Fibroblast of lung (primary cell): Measurements from ENCODE around the gene SLC35B1. TPM values are rescaled to one million over a fixed set of nuclear protein-coding genes. Genes with fewer than 3 reads are reported as not detected.
A peak's percentile ranks its signal among the peaks of the same experiment; 100 is the strongest.

Experiments used
- DNase-seq, 2 donors: peaks; one replicate each; pipeline versions ENCODE4 v3.0.0 to v3.0.0-alpha.2; 2010; ENCODE audit warnings: low read depth in 2 of 2
- H2AFZ ChIP-seq: 2 replicates; pipeline ENCODE4 v1.5.1; 2012; ENCODE audit warnings: low read length, control low read depth, inconsistent platforms
- H3K27ac ChIP-seq: 2 replicates; pipeline ENCODE4 v1.5.1; 2011; ENCODE audit warnings: low read length, control low read depth; ENCODE audit not compliant: insufficient read depth
- H3K27me3 ChIP-seq: 2 replicates; pipeline ENCODE4 v1.5.1; 2011; ENCODE audit warnings: mild to moderate bottlenecking, low read length; ENCODE audit not compliant: control insufficient read depth, insufficient read depth
- H3K36me3 ChIP-seq: 2 replicates; pipeline ENCODE4 v1.5.1; 2011; ENCODE audit warnings: low read length; ENCODE audit not compliant: control insufficient read depth, insufficient read depth
- H3K4me1 ChIP-seq: 2 replicates; pipeline ENCODE4 v1.5.1; 2011; ENCODE audit warnings: low read length; ENCODE audit not compliant: control insufficient read depth, insufficient read depth; ENCODE audit errors: extremely low read depth
- H3K4me2 ChIP-seq: 2 replicates; pipeline ENCODE4 v1.5.1; 2011; ENCODE audit warnings: low read length, control low read depth; ENCODE audit not compliant: insufficient read depth; ENCODE audit errors: extremely low read depth
- H3K4me3 ChIP-seq, 4 experiments: fragments of 200-600 bp in 1 of 4; sonication (generic) in 1 of 4; replicated peaks in 1 of 4; 2 replicates each; pipeline ENCODE4 v1.5.1; 2011 to 2016; ENCODE audit warnings: low read length in 4 of 4, low read depth in 3 of 4, mild to moderate bottlenecking in 3 of 4, control low read depth in 2 of 4, inconsistent platforms in 1 of 4, mixed read lengths in 1 of 4; ENCODE audit not compliant: insufficient read depth in 1 of 4; ENCODE audit errors: control extremely low read depth in 1 of 4
- H3K79me2 ChIP-seq: 2 replicates; pipeline ENCODE4 v1.5.1; 2012; ENCODE audit warnings: mild to moderate bottlenecking, low read length, inconsistent platforms; ENCODE audit not compliant: control insufficient read depth, insufficient read depth
- H3K9ac ChIP-seq: 2 replicates; pipeline ENCODE4 v1.5.1; 2011; ENCODE audit warnings: mild to moderate bottlenecking, low read length, control low read depth; ENCODE audit not compliant: insufficient read depth
- H3K9me3 ChIP-seq: 2 replicates; pipeline ENCODE4 v1.5.1; 2012; ENCODE audit warnings: low read depth, low read length; ENCODE audit not compliant: control insufficient read depth, insufficient read depth
- H4K20me1 ChIP-seq: 2 replicates; pipeline ENCODE4 v1.5.1; 2011; ENCODE audit warnings: low read length; ENCODE audit not compliant: control insufficient read depth, insufficient read depth; ENCODE audit errors: extremely low read depth
- CTCF ChIP-seq, 2 donors: IDR thresholded peaks in 1 of 2; conservative IDR thresholded peaks in 1 of 2; 1 replicate in 1 of 2; 2 replicates in 1 of 2; pipeline ENCODE4 v1.5.1; 2011 to 2012; ENCODE audit warnings: low read length in 2 of 2, control low read depth in 1 of 2, inconsistent platforms in 1 of 2, low read depth in 1 of 2, mild to moderate bottlenecking in 1 of 2
- EZH2 ChIP-seq: IDR thresholded peaks from 2 replicates; pipeline ENCODE4 v1.5.1; 2012; ENCODE audit warnings: low read length, control low read depth, mild to moderate bottlenecking; ENCODE audit errors: missing control alignments
- polyA plus RNA-seq, 2 donors: library from polyadenylated mRNA; depleted of rRNA in 1 of 2; stranded (reverse) in 1 of 2; unstranded in 1 of 2; fragments of >200 nt; gene quantifications; 2 replicates each; pipeline ENCODE4 v1.2.1, GENCODE V29; 2011 to 2012; ENCODE audit warnings: missing spikeins in 1 of 2
- total RNA-seq: library from RNA; depleted of rRNA; stranded (reverse); fragments of >200 nt; gene quantifications from 2 replicates; pipeline ENCODE4 v1.2.1, GENCODE V29; 2014

The SLC35B1 gene
- total and polyA plus RNA-seq, 2 donors (not counting 1 experiment from before 2014, with no cell fraction given) = 36.3 to 56.9 TPM

- H3K9me3 ChIP-seq = no peaks in the 10 kb centered on the region
Measured at GRCh38 chr17:49708515-49709183, 885 bp upstream of the SLC35B1 start.

GRCh38 chr17:49707246-49707607 lies 537 bp downstream of the SLC35B1 start:
- Histone ChIP-seq H3K27me3 (no peaks in the 10 kb centered on the region), H3K4me1 (peaks cover 5% of the 10 kb centered on the region), H3K9me3 (no peaks in the 10 kb centered on the region), H3K27ac (peak overlapping the region; percentile 96), H3K9ac (peak overlapping the region; percentile 98), H3K4me3 (peak overlapping the region; percentile 86 to 98 (median 93)), H3K79me2 (peaks cover 13% of the 10 kb centered on the region), H3K4me2 (peak overlapping the region; percentile 82), H2AFZ (peak overlapping the region; percentile 93), H4K20me1 (no peaks in the 10 kb centered on the region), H3K36me3 (peaks cover 17% of the 10 kb centered on the region)
- no peak for DNase-seq
- TF ChIP-seq EZH2 (no peak), CTCF (conservative IDR thresholded peaks at IDR 0.05 in 1 of 2, IDR thresholded peaks at IDR 0.05 in 1 of 2; ENCODE audit: low read depth in 1 of 2, low read length in 2 of 2) (peak in 1 of 2 donors; percentile 12)

More at GRCh38 chr17:49708515-49709183, 885 bp upstream of the SLC35B1 start:
- H3K9ac ChIP-seq = peak overlapping the region; percentile 35
- peak in 1 of 2 donors; percentile 15 for DNase-seq
- H3K79me2 ChIP-seq = peaks cover 13% of the 10 kb centered on the region
- peak overlapping the region; percentile 94 for H3K4me2 ChIP-seq
- TF ChIP-seq CTCF (conservative IDR thresholded peaks at IDR 0.05 in 1 of 2, IDR thresholded peaks at IDR 0.05 in 1 of 2; ENCODE audit: low read depth in 1 of 2, low read length in 2 of 2) (no peak), EZH2 (no peak)
- peak overlapping the region; percentile 90 for H2AFZ ChIP-seq
- H3K4me3 ChIP-seq = peak overlapping the region; percentile 68 to 98 (median 91)
- no peaks in the 10 kb centered on the region for H4K20me1 ChIP-seq
- no peaks in the 10 kb centered on the region for H3K27me3 ChIP-seq
- peak overlapping the region; percentile 96 for H3K27ac ChIP-seq
- H3K4me1 ChIP-seq = peaks cover 5% of the 10 kb centered on the region
- H3K36me3 ChIP-seq = peaks cover 11% of the 10 kb centered on the region

- Histone ChIP-seq H3K4me2 (no peak overlapping the region), H3K9me3 (no peaks in the 10 kb centered on the region), H4K20me1 (no peaks in the 10 kb centered on the region), H3K36me3 (peaks cover 17% of the 10 kb centered on the region), H3K27ac (no peak overlapping the region), H3K9ac (no peak overlapping the region), H3K4me1 (peaks cover 5% of the 10 kb centered on the region), H3K27me3 (no peaks in the 10 kb centered on the region), H3K4me3 (no peak overlapping the region), H2AFZ (no peak overlapping the region), H3K79me2 (peaks cover 13% of the 10 kb centered on the region)
- no peak for DNase-seq
- TF ChIP-seq EZH2 (no peak), CTCF (conservative IDR thresholded peaks at IDR 0.05 in 1 of 2, IDR thresholded peaks at IDR 0.05 in 1 of 2; ENCODE audit: low read depth in 1 of 2, low read length in 2 of 2) (no peak)
Measured at GRCh38 chr17:49705254-49705653, 2.5 kb downstream of the SLC35B1 start.
